Airway epithelial cell (primary cell): Measurements from ENCODE around the gene CCDC102B. TPM values are rescaled to one million over a fixed set of nuclear protein-coding genes. Genes with fewer than 3 reads are reported as not detected.

Source experiments
- total RNA-seq: library from RNA; depleted of rRNA; stranded (reverse); fragments of >200 nt; gene quantifications from 2 replicates; pipeline ENCODE4 v1.2.3, GENCODE V29; 2015

The CCDC102B gene
- total RNA-seq: 0.92 and 3.6 TPM in 2 replicates

DNA sequence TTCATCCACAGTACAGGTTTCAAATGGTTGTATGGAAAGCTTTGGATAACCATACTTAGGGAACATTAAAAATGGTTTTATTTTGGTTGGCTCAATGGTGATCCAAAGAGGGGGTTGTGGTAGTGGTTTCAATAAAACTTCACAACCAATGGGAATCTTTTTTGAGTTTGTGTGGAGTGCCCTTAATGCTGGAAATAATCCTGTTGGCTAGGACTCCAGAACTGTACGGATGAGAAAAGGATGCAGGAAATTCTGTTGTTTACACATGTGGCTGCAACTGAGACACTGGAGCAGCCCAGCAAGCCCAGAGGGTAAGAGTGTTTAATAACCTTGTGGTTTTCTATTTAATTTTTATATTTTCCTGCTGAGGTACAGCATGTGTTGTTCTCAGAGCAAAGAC lies at the start of gene CCDC102B:
TSS of gene CCDC102B (plus strand) at position 210 of the 400 bp plus-strand sequence. CDS start 38,684 bp downstream, outside the sequence.

Other genes starting within 250 kb of the CCDC102B start
- gene TMX3, start 83.0 kb upstream of the CCDC102B start, total RNA-seq: 22.8 and 25.2 TPM in 2 replicates